GM21390 (cell line): ENCODE measurements around the gene SH3BGR.

ENCODE experiments used
- ATAC-seq: cut with Tn5 transposase; IDR thresholded peaks from one replicate; pipeline ENCODE4 v1.9.1; 2021; ENCODE audit not compliant: unreplicated experiment

SH3BGR gene

GRCh38 chr21:39511102-39511501 is 59.3 kb downstream of the SH3BGR start:
- no peak for ATAC-seq

GRCh38 chr21:39513735-39514134 is 62.0 kb downstream of the SH3BGR start:
- ATAC-seq = no peak

DNA sequence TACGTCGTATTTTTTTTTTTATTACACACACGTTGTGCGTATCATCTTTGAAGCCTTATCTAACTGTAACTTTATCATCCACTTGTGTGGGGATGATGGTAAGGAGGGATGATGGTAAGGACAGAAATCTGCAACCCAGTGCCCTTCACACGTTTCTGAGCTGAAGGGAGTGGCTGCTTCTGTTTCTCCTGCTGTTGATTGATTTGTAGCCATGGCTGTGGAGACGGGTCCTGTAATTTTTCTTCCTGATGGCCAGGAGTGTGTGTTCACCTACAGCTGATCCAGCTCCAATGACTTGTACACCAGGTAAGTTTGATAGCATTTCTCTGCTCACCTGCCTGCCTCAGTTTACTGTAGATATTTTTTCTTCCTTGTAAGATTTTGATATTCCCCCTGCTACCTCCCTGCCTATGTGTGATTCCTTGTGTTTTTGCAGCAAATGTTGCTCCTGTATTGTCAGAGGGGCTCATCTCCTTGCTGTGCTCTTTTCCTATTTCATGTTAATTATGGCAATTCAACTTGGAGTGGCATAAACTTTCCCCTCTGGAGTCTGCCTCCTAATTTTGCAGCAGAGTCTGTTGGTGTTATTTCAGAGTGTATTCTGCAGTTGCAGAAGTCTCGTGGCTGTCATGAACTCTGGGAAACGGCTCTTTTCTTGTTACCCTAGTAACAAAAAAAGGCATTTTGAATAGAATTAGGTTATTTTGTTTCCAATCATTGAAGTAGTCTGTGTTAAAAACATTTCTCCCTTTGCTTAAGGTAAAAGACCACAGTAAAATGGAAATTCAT is 64.1 kb downstream of the SH3BGR start:
- ATAC-seq = no peak

DNA sequence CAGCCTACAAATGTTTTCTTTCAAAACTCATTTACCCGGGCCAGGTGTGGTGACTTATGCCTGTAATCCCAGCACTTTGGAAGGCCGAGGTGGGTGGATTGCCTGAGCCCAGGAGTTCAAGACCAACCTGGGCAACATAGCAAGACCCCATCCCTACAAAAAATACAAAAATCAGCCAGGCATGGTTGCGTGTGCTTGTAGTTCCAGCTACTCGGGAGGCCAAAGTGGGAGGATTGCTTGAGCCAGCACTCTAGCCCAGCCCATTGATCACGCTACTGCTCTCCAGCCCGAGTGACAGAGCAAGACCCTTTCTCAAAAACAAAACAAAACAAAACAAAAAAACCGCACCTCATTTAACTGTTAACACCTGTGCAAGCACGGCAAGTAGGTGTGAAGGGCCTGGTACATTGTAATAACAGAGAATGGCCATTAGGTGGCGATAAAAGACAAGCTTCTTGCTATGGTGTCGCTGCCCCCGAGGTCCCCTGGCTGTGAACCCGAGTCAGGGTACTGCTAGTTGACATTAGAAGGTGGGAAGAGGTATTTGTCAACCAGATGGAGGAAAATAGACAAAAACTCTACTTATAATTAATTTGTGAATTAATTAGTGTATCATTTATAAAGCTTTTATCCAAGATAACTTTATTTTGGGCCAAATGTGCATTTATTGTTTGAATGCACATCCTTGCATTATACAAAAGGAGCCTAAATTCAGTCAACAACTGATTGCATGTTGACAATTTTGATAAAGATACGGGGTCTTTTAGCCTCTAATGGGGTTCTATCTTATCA is 66.5 kb downstream of the SH3BGR start:
- ATAC-seq = no peak

- ATAC-seq = no peak
Measured at GRCh38 chr21:39518847-39519210, 67.1 kb downstream of the SH3BGR start.

DNA sequence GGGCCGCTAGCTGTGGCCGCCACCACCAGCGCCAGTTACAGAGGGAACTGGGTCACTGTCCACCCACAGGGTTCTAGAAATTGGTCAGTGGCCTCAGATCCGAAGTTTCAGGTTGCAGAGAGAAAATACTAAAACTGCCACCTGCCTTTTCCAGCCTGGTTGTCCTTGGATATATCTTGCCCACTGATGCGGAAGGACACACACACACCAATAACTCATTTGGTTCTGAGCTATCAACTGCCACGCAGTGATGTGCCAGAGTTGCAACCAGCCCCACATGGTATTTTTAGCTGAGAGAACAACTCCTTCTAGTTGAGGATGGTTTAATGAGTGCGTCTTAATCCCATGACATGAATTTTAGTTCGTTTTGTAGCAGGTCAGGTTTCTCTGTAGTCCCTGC is 68.1 kb downstream of the SH3BGR start:
- ATAC-seq = no peak

- no peak for ATAC-seq
Measured at GRCh38 chr21:39523399-39523798, 71.6 kb downstream of the SH3BGR start.

GRCh38 chr21:39523915-39524314 is 72.1 kb downstream of the SH3BGR start:
- no peak for ATAC-seq

GRCh38 chr21:39525129-39525528 is 73.4 kb downstream of the SH3BGR start:
- no peak for ATAC-seq

- no peak for ATAC-seq
Measured at GRCh38 chr21:39525601-39526000, 73.8 kb downstream of the SH3BGR start.

- ATAC-seq = no peak
Measured at GRCh38 chr21:39527067-39527595, 75.4 kb downstream of the SH3BGR start.

DNA sequence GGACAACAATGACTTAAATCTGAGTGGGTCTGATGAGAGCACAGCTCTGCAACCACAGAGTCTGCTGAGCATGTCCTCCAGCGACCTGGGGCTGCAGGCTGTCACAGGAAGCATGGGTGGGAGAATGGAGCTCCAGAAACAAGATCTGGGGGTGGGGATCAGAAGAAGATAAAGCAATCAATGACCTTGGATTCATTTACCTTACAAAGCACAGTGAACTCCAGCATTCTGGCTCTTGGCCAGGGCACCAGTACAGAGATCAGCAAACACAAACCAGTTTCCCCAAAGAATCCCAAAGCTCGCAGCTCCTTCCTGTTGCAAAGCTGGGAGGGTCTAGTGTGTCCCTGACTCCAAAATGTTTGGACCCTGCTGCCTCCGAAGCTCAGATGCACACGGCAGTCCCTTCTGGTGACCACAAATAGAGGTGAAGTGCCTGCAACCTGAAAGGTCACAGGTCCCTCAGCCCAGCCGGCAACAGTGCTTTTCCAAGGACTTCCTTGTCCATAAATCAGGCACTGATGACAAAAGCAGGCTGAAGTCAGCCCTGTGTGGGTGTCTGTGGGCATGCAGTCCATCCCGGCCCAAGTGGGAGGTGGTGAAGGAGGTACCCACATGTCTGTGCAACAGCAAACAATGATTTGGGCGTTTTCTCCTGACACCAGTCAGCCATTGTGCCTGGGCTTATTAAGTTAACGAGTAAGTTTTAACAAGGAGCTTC is 76.1 kb downstream of the SH3BGR start:
- ATAC-seq = no peak

DNA sequence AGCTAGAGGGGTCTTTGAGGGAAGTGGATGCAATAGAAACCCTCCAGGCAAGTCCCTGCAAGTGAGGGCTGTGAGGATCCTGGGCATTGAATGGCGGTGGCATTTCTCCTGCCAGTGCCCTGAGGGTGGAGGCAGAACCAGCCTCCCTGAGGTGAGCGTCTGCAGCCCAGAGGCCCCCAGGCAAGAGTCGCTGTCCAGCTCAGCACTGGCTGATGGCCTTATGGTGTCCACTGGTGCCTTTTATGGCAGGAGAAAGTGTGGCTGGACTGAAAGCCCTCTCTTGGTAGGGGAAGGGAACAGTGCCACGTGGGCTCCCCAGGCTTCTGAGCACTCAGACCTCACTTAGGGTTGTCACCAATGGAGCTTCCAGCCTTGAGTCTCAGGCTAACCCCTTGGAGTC is 77.3 kb downstream of the SH3BGR start:
- no peak for ATAC-seq

DNA sequence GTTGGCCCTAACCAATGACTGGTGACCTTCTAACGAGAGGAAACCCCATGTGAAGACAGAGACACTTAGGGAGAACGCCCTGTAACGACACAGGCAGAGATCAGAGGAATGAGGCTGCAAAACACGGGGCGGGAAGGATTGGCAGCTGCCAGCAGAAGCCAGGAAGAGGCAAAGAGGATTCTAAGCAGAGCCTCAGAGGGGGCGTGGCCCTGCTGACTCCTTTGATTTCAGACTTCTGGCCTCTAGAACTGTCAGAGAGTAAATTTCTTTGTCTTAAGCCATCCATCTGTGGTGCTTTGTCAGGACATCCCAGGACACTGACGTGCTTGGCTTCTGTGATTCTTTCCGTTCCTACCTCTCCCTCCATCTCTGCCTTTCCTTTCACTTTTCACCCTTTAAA is 79.3 kb downstream of the SH3BGR start:
- ATAC-seq = no peak

GRCh38 chr21:39531840-39532239 is 80.1 kb downstream of the SH3BGR start:
- ATAC-seq = no peak

GRCh38 chr21:39533545-39534380 is 82.0 kb downstream of the SH3BGR start:
- ATAC-seq = no peak

DNA sequence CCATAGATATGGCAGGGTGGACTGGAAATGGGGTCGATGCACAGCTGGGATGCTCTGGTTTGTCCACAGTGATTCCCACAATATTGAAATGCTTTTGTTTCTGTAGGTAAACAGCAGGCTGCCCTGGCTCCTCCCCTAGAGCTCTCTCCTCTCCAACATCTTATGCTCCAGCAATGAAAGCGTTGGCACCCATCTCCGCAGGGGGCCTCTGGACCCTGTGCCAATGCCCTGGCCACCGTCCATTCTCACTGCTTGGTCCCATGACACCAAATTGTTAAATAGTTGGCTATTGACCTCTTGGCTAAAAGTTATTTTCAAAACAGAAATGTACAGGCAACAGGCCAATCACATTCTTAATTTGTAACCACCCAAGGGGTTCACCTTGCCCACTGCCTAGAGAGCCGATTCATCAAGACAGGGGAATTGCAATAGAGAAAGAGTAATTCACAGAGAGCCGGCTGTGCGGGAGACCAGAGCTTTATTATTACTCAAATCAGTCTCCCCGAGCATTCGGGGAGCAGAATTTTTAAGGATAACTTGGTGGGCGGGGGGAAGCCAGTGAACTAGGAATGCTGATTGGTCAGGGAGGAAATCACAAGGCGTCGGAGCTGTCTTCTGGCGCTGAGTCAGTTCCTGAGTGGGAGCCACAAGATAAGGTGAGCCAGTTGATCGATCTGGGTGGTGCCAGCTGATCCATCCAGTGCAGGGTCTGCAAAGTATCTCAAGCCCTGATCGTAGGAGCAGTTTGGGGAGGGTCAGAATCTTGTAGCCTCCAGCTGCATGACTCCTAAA is 84.1 kb downstream of the SH3BGR start:
- no peak for ATAC-seq

- no peak for ATAC-seq
Measured at GRCh38 chr21:39536835-39537234, 85.1 kb downstream of the SH3BGR start.

DNA sequence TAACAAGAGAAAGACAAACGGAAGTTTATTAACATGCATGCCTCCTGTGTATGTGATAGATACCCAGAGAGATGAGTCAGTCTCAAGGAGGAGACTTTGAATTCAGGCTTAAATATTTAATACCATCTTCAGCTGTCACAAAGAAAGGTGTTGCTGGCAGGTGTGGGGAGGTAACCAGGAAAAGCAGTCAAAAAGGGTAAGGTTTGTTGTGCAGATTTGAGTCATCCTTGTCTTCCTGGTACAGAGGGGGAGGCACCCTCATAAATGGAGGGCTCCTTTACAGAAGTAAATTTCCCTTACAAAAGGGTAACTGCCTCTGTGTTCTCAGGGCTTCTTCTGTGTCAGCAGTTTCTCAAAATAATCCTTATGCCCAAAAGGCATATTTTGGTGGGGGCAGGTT is 85.8 kb downstream of the SH3BGR start:
- ATAC-seq = no peak
